PC-3 (cell line): ENCODE results near the gene PTPRF. TPM values are rescaled to one million over a fixed set of nuclear protein-coding genes. Genes with fewer than 3 reads are reported as not detected.

Source experiments
- ATAC-seq: fragments of 200-7000 bp; cut with Tn5 transposase; 2 replicates; pipeline ENCODE4 v1.9.1; 2020; ENCODE audit warnings: mild to moderate bottlenecking, moderate library complexity
- BruUV-seq: library from RNA; stranded (reverse); fragments of 400-500 nt; replicated peaks from 2 replicates; lab custom pipeline; 2021; lab: Mats Ljungman, UMichigan
- CTCF ChIA-PET: fragments of 300-600 bp; sonication (Branson Sonifier 250); formaldehyde crosslinking; loops from one replicate; lab custom pipeline; 2022; ENCODE audit warnings: antibody characterized with exemption; lab: Charles Lee
- POLR2A ChIA-PET: fragments of 300-600 bp; sonication (Branson Sonifier 250); formaldehyde crosslinking; loops from one replicate; lab custom pipeline; 2022; ENCODE audit warnings: antibody characterized with exemption; ENCODE audit not compliant: unreplicated experiment; lab: Charles Lee
- DNase-seq: peaks from one replicate; pipeline ENCODE4 v3.0.0-alpha.2; 2015
- H2AFZ ChIP-seq: fragments of 300-600 bp; sonication (generic); 2 replicates; pipeline ENCODE4 v1.6.0; 2016; ENCODE audit warnings: antibody characterized with exemption, low read length
- H3F3A ChIP-seq: fragments of 300-600 bp; sonication (generic); one replicate; pipeline ENCODE4 v1.6.0; 2017; ENCODE audit warnings: antibody characterized with exemption, low read length, control low read depth, mild to moderate bottlenecking; ENCODE audit not compliant: unreplicated experiment
- H3K27ac ChIP-seq: fragments of 300-600 bp; sonication (generic); 2 replicates; pipeline ENCODE4 v1.5.1; 2016; ENCODE audit warnings: mild to moderate bottlenecking, low read length
- H3K27me3 ChIP-seq: fragments of 300-600 bp; sonication (generic); 2 replicates; pipeline ENCODE4 v1.6.1; 2016; ENCODE audit warnings: low read length, mixed read lengths
- H3K36me3 ChIP-seq: fragments of 300-600 bp; sonication (generic); 2 replicates; pipeline ENCODE4 v1.6.1; 2016; ENCODE audit warnings: low read depth, mixed run types, low read length, mixed read lengths
- H3K4me1 ChIP-seq: fragments of 300-600 bp; sonication (generic); 2 replicates; pipeline ENCODE4 v1.5.1; 2016; ENCODE audit warnings: low read length; ENCODE audit not compliant: insufficient read depth
- H3K4me2 ChIP-seq: fragments of 300-600 bp; sonication (generic); 2 replicates; pipeline ENCODE4 v1.6.0; 2016; ENCODE audit warnings: low read length
- H3K4me3 ChIP-seq: fragments of 300-600 bp; sonication (generic); 2 replicates; pipeline ENCODE4 v1.5.1; 2016; ENCODE audit warnings: mild to moderate bottlenecking, low read length, mixed read lengths
- H3K79me2 ChIP-seq: fragments of 300-600 bp; sonication (generic); 2 replicates; pipeline ENCODE4 v1.6.1; 2017; ENCODE audit warnings: low read length, mixed read lengths
- H3K9ac ChIP-seq: fragments of 300-600 bp; sonication (generic); 2 replicates; pipeline ENCODE4 v1.6.0; 2016; ENCODE audit warnings: mild to moderate bottlenecking, low read length
- H3K9me2 ChIP-seq: fragments of 300-600 bp; sonication (generic); replicated peaks from 2 replicates; pipeline ENCODE4 v1.6.1; 2016; ENCODE audit warnings: mixed run types, low read length, mixed read lengths
- H3K9me3 ChIP-seq: fragments of 300-600 bp; sonication (generic); 2 replicates; pipeline ENCODE4 v1.6.1; 2016; ENCODE audit warnings: low read length, mixed read lengths
- H4K20me1 ChIP-seq: fragments of 300-600 bp; sonication (generic); 2 replicates; pipeline ENCODE4 v1.6.1; 2016; ENCODE audit warnings: low read length, mixed read lengths
- EZH2 ChIP-seq: fragments of 300-600 bp; sonication (generic); IDR thresholded peaks from one replicate; pipeline ENCODE4 v1.6.1; 2017; ENCODE audit warnings: antibody characterized with exemption, mild to moderate bottlenecking, low read length; ENCODE audit not compliant: unreplicated experiment
- EZH2phosphoT487 ChIP-seq: fragments of 300-600 bp; sonication (generic); IDR thresholded peaks from 2 replicates; pipeline ENCODE4 v1.6.1; 2018; ENCODE audit warnings: mild to moderate bottlenecking, antibody characterized with exemption, low read length, borderline replicate concordance
- intact Hi-C: fragments of 100-400 bp; cut with micrococcal nuclease; formaldehyde crosslinking; loops from 2 replicates; pipeline ENCODE4 v1.9.0; 2023
- total RNA-seq: library from RNA; depleted of rRNA; stranded (reverse); fragments of >200 nt; gene quantifications from 2 replicates; pipeline ENCODE4 v1.2.3, GENCODE V29; 2014
- TF ChIP-seq, protein P1 (sequence below): fragments of 300-600 bp; sonication (generic); conservative IDR thresholded peaks from 2 replicates; pipeline ENCODE4 v1.5.1; 2017; ENCODE audit warnings: antibody characterized with exemption, low read depth, mild to moderate bottlenecking, low read length

The PTPRF gene
- total RNA-seq, 1 experiment from 2014 or later: 67.4 TPM

DNA sequence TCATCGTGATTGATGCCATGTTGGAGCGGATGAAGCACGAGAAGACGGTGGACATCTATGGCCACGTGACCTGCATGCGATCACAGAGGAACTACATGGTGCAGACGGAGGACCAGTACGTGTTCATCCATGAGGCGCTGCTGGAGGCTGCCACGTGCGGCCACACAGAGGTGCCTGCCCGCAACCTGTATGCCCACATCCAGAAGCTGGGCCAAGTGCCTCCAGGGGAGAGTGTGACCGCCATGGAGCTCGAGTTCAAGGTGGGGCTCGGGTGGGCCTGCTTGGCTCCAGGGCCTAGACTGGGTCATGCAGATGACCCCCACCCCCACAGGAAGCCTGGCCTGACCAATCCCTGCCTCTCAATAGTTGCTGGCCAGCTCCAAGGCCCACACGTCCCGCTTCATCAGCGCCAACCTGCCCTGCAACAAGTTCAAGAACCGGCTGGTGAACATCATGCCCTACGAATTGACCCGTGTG lies 88.7 kb downstream of the PTPRF start:
- CTCF ChIA-PET: no interaction called here

DNA sequence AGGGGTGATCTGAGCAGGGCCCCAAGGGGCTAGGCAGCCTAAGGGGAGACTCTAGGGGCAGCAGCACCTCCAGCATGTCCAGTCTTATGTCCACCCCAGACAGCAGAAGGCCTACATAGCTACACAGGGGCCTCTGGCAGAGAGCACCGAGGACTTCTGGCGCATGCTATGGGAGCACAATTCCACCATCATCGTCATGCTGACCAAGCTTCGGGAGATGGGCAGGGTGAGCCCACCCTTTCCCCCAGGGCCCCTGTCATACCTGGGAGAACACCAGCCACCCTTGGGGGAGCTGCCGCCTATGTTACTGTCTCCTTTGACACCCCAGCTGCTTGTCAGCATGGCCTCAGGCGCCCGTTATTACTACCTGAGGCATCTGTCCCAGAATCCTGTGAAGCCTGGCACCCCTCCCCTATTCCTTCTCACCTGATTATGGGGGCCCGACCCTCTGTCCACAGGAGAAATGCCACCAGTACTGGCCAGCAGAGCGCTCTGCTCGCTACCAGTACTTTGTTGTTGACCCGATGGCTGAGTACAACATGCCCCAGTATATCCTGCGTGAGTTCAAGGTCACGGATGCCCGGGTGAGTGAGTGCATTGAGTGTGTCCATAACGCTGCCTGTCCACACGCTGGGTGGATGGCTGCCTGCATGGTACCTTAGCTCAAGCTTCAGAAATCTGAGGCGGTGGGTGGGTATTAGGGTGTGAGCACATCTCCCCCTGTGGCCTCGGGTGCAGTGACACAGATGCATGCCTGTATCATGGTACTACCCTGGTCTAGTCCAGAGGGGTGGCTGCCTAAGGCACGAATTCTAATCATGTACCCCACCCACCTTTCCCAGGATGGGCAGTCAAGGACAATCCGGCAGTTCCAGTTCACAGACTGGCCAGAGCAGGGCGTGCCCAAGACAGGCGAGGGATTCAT lies 89.6 kb downstream of the PTPRF start:
- intact Hi-C loops: no loop called here
- DNase-seq (no peak), ATAC-seq (no peak)
- POLR2A ChIA-PET: no interaction called here
- Histone ChIP-seq H3K9me2 (no peaks in the 10 kb centered on the region), H3K9ac (no peak overlapping the region), H3K27ac (no peak overlapping the region), H3F3A (no peaks in the 10 kb centered on the region), H3K9me3 (no peaks in the 10 kb centered on the region), H3K27me3 (no peaks in the 10 kb centered on the region), H3K4me1 (no peaks in the 10 kb centered on the region), H2AFZ (no peak overlapping the region), H3K36me3 (peaks cover 11% of the 10 kb centered on the region), H3K4me2 (no peak overlapping the region), H3K4me3 (no peak overlapping the region), H3K79me2 (no peaks in the 10 kb centered on the region), H4K20me1 (no peaks in the 10 kb centered on the region)
- TF ChIP-seq EZH2 (no peak), EZH2phosphoT487 (no peak)
- TF ChIP-seq, protein P1, sequence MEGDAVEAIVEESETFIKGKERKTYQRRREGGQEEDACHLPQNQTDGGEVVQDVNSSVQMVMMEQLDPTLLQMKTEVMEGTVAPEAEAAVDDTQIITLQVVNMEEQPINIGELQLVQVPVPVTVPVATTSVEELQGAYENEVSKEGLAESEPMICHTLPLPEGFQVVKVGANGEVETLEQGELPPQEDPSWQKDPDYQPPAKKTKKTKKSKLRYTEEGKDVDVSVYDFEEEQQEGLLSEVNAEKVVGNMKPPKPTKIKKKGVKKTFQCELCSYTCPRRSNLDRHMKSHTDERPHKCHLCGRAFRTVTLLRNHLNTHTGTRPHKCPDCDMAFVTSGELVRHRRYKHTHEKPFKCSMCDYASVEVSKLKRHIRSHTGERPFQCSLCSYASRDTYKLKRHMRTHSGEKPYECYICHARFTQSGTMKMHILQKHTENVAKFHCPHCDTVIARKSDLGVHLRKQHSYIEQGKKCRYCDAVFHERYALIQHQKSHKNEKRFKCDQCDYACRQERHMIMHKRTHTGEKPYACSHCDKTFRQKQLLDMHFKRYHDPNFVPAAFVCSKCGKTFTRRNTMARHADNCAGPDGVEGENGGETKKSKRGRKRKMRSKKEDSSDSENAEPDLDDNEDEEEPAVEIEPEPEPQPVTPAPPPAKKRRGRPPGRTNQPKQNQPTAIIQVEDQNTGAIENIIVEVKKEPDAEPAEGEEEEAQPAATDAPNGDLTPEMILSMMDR: no peak
- CTCF ChIA-PET: no interaction called here
- BruUV-seq: no TSS peak

More for the DNA sequence above, 88.7 kb downstream of the PTPRF start:
- Histone ChIP-seq H3K4me1 (no peaks in the 10 kb centered on the region), H3K27ac (no peak overlapping the region), H3K9me3 (no peaks in the 10 kb centered on the region), H2AFZ (no peak overlapping the region), H3K9me2 (no peaks in the 10 kb centered on the region), H3K36me3 (peaks cover 11% of the 10 kb centered on the region), H3K4me3 (no peak overlapping the region), H3F3A (no peaks in the 10 kb centered on the region), H3K27me3 (no peaks in the 10 kb centered on the region), H4K20me1 (no peaks in the 10 kb centered on the region), H3K79me2 (no peaks in the 10 kb centered on the region), H3K4me2 (no peak overlapping the region), H3K9ac (no peak overlapping the region)
- ATAC-seq (no peak), DNase-seq (no peak)
- POLR2A ChIA-PET: no interaction called here
- intact Hi-C loops: no loop called here
- TSS peak; percentile 23 for BruUV-seq
- TF ChIP-seq, protein P1: no peak
- TF ChIP-seq EZH2phosphoT487: no peak
- TF ChIP-seq EZH2: no peak

DNA sequence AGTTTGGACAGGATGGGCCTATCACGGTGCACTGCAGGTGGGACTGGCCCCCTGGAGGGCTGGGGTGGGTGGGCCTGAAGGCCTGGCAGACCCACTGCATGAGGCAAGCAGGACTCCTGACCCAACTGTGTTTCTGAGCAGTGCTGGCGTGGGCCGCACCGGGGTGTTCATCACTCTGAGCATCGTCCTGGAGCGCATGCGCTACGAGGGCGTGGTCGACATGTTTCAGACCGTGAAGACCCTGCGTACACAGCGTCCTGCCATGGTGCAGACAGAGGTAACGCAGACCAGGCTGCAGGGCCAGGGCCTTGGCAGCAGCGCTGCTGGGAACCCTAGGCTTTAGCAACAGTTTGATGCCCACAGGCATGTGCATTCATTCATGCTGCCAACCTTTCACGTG lies 90.3 kb downstream of the PTPRF start:
- Histone ChIP-seq H3K27me3 (no peaks in the 10 kb centered on the region), H3K9ac (no peak overlapping the region), H2AFZ (no peak overlapping the region), H4K20me1 (no peaks in the 10 kb centered on the region), H3K4me3 (no peak overlapping the region), H3K4me2 (no peak overlapping the region), H3K9me2 (no peaks in the 10 kb centered on the region), H3K79me2 (no peaks in the 10 kb centered on the region), H3K36me3 (peaks cover 9% of the 10 kb centered on the region), H3K9me3 (no peaks in the 10 kb centered on the region), H3K4me1 (no peaks in the 10 kb centered on the region), H3F3A (no peaks in the 10 kb centered on the region), H3K27ac (no peak overlapping the region)
- POLR2A ChIA-PET: no interaction called here
- CTCF ChIA-PET: no interaction called here
- no peak for ATAC-seq
- BruUV-seq: no TSS peak
- TF ChIP-seq EZH2: no peak
- TF ChIP-seq EZH2phosphoT487: no peak
- TF ChIP-seq, protein P1: no peak
- DNase-seq: no peak
- intact Hi-C loops: no loop called here
